ENCODE measurements around the gene CLEC3B. TPM values are rescaled to one million over a fixed set of nuclear protein-coding genes. Genes with fewer than 3 reads are reported as not detected.

Gene CLEC3B
- total and polyA plus RNA-seq, 2 donors (not counting 1 experiment from before 2014, with no cell fraction given), result 0.82 TPM; not detected in 1

DNA sequence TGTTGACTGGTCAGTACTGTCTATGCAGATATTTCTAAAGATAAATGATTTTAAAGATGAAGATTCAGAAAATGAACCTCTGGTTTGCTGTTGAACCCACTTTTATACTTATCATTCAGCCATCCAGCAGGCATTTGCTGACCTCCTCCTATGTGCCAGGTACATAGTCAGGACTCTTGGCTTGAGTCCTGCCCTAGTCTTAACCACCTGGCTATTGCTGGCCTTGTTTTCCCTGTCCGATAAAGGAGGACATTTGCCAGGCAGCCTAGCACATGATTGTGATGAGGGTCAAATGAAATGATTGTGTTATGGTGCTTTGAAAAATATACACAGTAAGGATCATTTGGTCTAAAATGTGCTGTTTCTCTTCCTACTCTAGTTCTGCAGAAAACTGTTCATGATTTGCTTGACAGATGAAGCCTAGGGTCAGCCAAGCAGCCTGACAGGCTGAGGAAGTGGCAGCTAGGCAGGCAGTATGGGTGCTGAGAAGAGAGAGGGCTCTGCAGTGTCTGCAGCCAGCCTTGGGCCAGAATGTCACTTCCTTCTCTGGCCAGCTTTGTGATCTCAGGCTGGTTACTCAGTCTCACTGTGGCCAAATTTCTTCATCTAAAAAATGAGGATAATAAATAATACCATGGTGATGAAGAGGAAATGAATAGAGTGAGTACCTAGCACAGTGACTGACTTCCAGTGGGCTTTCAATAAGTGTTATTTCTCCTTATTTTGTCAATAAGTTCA is 36.3 kb upstream of the CLEC3B start:
- DNase-seq, result no peak
- WGBS (ENCODE audit: insufficient coverage), result 100% methylated on average over 1 of the region's 1 CpG
- ChIA-PET CTCF (interaction anchor here (0.5 kb wide), 1 partner anchor 55 kb away, joined by 4 read pairs; no protein-coding TSS in a partner anchor), POLR2A (no interaction called here)
- peaks cover 0 to 25% of the 10 kb centered on the region in 2 experiments for H3K36me3 ChIP-seq (replicated peaks in 1 of 2; ENCODE audit: control extremely low read depth in 1 of 2, control insufficient read depth in 1 of 2, extremely low read depth in 1 of 2, insufficient read depth in 2 of 2, low read length in 1 of 2)
- ATAC-seq (ENCODE audit: low read depth), result no peak
- H3K4me1 Mint-ChIP-seq, result peaks cover 3% of the 10 kb centered on the region
- no peak overlapping the region for H3K4me2 ChIP-seq (replicated peaks; ENCODE audit: low read depth, low read length, poor library complexity, severe bottlenecking)
- TF ChIP-seq EZH2 (IDR thresholded peaks at IDR 0.05; ENCODE audit: borderline replicate concordance, insufficient read depth, low read depth, low read length, poor library complexity, severe bottlenecking), result no peak
- TF ChIP-seq, protein P1, sequence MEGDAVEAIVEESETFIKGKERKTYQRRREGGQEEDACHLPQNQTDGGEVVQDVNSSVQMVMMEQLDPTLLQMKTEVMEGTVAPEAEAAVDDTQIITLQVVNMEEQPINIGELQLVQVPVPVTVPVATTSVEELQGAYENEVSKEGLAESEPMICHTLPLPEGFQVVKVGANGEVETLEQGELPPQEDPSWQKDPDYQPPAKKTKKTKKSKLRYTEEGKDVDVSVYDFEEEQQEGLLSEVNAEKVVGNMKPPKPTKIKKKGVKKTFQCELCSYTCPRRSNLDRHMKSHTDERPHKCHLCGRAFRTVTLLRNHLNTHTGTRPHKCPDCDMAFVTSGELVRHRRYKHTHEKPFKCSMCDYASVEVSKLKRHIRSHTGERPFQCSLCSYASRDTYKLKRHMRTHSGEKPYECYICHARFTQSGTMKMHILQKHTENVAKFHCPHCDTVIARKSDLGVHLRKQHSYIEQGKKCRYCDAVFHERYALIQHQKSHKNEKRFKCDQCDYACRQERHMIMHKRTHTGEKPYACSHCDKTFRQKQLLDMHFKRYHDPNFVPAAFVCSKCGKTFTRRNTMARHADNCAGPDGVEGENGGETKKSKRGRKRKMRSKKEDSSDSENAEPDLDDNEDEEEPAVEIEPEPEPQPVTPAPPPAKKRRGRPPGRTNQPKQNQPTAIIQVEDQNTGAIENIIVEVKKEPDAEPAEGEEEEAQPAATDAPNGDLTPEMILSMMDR (IDR thresholded peaks at IDR 0.05), result no peak
- H3K4me3 ChIP-seq (ENCODE audit: control extremely low read depth in 1 of 5, extremely low read depth in 1 of 5, insufficient read depth in 1 of 5, low read depth in 2 of 5, low read length in 4 of 5), result no peak overlapping the region
- H3K27me3 Mint-ChIP-seq, result no peaks in the 10 kb centered on the region
- H3K27ac Mint-ChIP-seq, result no peak overlapping the region
- intact Hi-C loops (cut with micrococcal nuclease), result no loop called here
- no peaks in the 10 kb centered on the region for H3K9me3 ChIP-seq (ENCODE audit: control extremely low read depth in 1 of 3, control insufficient read depth in 2 of 3, insufficient read depth in 1 of 3, low read length in 2 of 3)
- no peaks in the 10 kb centered on the region for H3K9me3 Mint-ChIP-seq (ENCODE audit: insufficient read depth)
- no peak overlapping the region for H2AFZ ChIP-seq (ENCODE audit: insufficient read depth, low read depth, low read length, poor library complexity, severe bottlenecking)
- peaks cover 35% of the 10 kb centered on the region for H4K20me1 ChIP-seq (ENCODE audit: control insufficient read depth, insufficient read depth, low read length, poor library complexity, severe bottlenecking)
- H3K4me3 Mint-ChIP-seq, result no peak overlapping the region
- H3K79me2 ChIP-seq (ENCODE audit: control insufficient read depth, insufficient read depth, low read length), result peaks cover 14% of the 10 kb centered on the region
- H3K27ac ChIP-seq (ENCODE audit: low read length in 2 of 2), result no peak overlapping the region
- H3K27me3 ChIP-seq (replicated peaks in 1 of 4; ENCODE audit: control extremely low read depth in 1 of 4, control insufficient read depth in 3 of 4, insufficient read depth in 4 of 4, low read length in 3 of 4), result no peaks in the 10 kb centered on the region
- H3K4me1 ChIP-seq (ENCODE audit: control insufficient read depth in 2 of 2, insufficient read depth in 2 of 2, low read length in 2 of 2), result no peaks in the 10 kb centered on the region
- H3K9ac ChIP-seq (ENCODE audit: low read length), result no peak overlapping the region

DNA sequence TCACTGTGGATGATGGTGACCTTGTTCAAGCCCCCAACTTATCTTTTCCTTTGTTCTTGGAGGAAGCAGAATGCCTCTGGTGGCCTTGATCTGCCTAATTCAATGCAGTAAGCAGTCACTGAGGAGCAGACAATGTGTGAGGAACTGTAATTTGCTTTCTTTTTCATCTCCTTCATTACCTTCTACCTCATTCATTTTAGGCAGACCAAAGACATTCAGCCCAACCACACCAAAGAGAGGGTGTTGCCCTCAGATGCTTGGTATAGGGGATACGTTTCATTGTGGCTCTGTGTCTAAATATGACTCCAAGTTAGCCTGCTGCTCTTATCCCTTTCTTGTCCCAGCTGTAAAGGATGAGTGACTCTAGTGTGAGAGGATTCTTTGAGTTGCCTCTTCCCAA is 34.8 kb upstream of the CLEC3B start:
- no peak overlapping the region for H3K27ac Mint-ChIP-seq
- peaks cover 9% of the 10 kb centered on the region for H3K79me2 ChIP-seq (ENCODE audit: control insufficient read depth, insufficient read depth, low read length)

More for the DNA sequence above, 34.8 kb upstream of the CLEC3B start:
- WGBS (ENCODE audit: insufficient coverage), result no CpG with 5 or more reads among the region's 1 CpG
- ATAC-seq (ENCODE audit: low read depth) (no peak), DNase-seq (no peak)
- Histone ChIP-seq H3K27ac (ENCODE audit: low read length in 2 of 2) (no peak overlapping the region), H4K20me1 (ENCODE audit: control insufficient read depth, insufficient read depth, low read length, poor library complexity, severe bottlenecking) (peaks cover 29% of the 10 kb centered on the region), H3K9ac (ENCODE audit: low read length) (no peak overlapping the region), H3K27me3 (replicated peaks in 1 of 4; ENCODE audit: control extremely low read depth in 1 of 4, control insufficient read depth in 3 of 4, insufficient read depth in 4 of 4, low read length in 3 of 4) (no peaks in the 10 kb centered on the region), H2AFZ (ENCODE audit: insufficient read depth, low read depth, low read length, poor library complexity, severe bottlenecking) (no peak overlapping the region), H3K4me3 (ENCODE audit: control extremely low read depth in 1 of 5, extremely low read depth in 1 of 5, insufficient read depth in 1 of 5, low read depth in 2 of 5, low read length in 4 of 5) (no peak overlapping the region), H3K4me1 (ENCODE audit: control insufficient read depth in 2 of 2, insufficient read depth in 2 of 2, low read length in 2 of 2) (no peaks in the 10 kb centered on the region), H3K4me2 (replicated peaks; ENCODE audit: low read depth, low read length, poor library complexity, severe bottlenecking) (no peak overlapping the region), H3K9me3 (ENCODE audit: control extremely low read depth in 1 of 3, control insufficient read depth in 2 of 3, insufficient read depth in 1 of 3, low read length in 2 of 3) (no peaks in the 10 kb centered on the region), H3K36me3 (replicated peaks in 1 of 2; ENCODE audit: control extremely low read depth in 1 of 2, control insufficient read depth in 1 of 2, extremely low read depth in 1 of 2, insufficient read depth in 2 of 2, low read length in 1 of 2) (peaks cover 0 to 34% of the 10 kb centered on the region in 2 experiments)
- Mint-ChIP-seq H3K4me1 (peaks cover 3% of the 10 kb centered on the region), H3K27me3 (no peaks in the 10 kb centered on the region), H3K9me3 (ENCODE audit: insufficient read depth) (no peaks in the 10 kb centered on the region), H3K4me3 (no peak overlapping the region)
- POLR2A ChIA-PET, result no interaction called here
- no peak for TF ChIP-seq EZH2 (IDR thresholded peaks at IDR 0.05; ENCODE audit: borderline replicate concordance, insufficient read depth, low read depth, low read length, poor library complexity, severe bottlenecking)
- TF ChIP-seq, protein P1 (IDR thresholded peaks at IDR 0.05), result no peak
- CTCF ChIA-PET, result no interaction called here
- intact Hi-C loops (cut with micrococcal nuclease), result no loop called here

All from B cell (primary cell).